HG02870 (cell line): ENCODE data around the gene TOMM22.

Experiments
- ATAC-seq: cut with Tn5 transposase; IDR thresholded peaks from one replicate; pipeline ENCODE4 v1.9.1; 2021; ENCODE audit warnings: mild to moderate bottlenecking, moderate library complexity; ENCODE audit not compliant: unreplicated experiment

The TOMM22 gene

DNA sequence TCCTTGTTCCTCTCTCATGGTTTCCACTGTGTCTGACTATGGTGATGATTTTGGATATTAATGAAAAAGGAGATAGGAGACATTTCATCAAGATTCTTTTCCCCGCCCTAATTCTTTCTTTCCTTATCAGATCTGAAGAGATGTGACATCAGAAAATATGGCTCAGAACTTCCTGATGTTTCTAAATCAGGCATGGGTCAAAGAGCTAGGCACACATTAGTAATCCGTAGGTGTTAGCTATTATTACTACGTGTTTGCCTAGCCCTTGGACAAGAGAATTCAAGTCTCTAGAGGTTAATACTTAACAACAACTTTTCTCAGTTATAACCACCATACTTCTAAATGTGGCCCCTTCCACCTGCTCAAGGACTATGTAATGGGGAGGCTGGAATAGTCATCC, 13.2 kb downstream of the TOMM22 start:
- no peak for ATAC-seq

DNA sequence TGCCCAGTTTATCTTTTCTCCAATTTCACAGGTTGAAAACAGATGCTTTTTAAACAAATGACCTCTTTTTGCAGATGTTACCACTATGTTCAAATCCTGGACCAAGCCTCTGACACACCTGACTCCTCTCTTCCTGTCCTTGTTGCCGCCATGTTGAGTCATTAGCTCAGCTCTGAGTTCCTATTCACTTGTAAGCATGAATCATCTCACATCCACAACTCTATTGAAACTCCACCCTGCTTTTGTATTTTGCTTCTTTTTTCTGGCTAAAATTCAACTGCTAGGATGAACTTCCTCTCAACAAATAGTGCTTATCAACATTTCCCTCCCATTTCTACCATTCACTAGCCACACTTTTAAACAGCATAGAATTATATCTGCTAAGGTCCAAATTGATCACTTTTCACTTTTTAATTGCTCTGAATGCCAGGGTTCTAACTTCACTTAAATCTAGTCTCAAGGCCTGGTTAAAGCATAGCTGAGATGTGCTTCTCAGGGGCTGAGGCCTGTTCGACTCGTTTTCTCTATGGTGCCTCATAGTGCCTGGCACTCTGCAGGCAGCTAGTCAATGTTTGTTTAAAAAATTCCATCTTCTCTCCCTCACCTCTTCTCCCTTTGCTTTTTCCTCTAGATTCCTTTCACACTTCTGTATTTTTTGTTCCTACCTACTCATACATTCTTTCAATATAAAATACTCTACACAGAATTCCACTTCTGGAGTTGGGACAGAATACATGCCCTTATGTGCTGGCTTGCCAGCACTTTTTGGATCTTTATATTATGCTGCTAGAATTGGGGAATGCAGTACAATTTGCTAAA, 15.1 kb downstream of the TOMM22 start:
- ATAC-seq: no peak

GRCh38 chr22:38697425-38698089, 15.8 kb downstream of the TOMM22 start:
- no peak for ATAC-seq

DNA sequence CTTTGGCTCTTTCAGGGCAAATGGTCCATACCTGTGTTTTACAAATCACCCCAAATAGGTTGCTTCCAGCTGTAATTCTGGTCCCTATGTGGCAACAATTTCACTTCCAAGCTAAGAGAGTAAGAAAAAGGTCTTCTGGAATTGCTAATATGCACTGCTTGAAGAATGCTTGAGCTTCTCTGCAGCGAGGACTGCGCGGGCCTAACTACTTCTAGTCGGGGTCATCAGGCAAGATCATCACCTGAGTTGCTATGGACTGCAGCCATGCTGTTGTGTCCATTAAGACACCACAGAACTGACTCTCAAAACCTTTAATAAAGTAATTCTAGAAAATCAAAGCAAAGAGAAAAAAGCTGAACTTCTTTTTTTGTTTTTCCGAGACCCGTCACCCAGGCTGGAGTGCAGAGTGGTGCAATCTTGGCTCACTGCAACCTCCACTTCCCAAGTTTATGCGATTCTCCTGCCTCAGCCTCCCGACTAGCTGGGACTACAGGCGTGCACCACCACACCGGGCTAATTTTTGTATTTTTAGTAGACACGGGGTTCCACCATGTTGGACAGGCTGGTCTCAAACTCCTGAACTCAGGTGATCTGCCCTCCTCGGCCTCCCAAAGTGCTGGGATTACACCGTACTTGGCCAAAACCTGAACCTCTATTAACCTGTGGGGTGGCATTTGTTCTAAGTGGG, 16.8 kb downstream of the TOMM22 start:
- ATAC-seq: no peak

- ATAC-seq: no peak
Observed at GRCh38 chr22:38699143-38699542, 17.4 kb downstream of the TOMM22 start.

DNA sequence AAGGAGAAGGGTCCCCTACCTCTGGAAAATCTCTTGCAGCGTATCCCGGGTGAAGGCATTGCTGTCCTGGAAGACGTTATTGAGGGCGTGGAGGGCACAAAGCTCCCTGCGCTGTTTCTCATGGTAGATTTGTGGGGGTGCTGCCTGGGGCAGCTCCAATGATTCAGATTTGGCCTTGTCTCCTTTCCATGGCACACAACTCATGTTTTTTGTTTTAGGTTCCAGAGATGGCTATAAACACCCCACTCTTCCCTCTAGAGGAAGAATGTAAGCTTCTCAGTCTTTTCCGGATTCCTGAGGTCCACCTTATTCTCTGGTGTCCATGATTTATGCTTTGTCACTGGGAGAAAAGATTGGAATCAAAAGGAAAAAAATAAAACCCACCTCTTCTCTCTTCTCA, 18.0 kb downstream of the TOMM22 start:
- ATAC-seq: no peak

GRCh38 chr22:38700270-38700788, 18.6 kb downstream of the TOMM22 start:
- ATAC-seq: peak; percentile 12

DNA sequence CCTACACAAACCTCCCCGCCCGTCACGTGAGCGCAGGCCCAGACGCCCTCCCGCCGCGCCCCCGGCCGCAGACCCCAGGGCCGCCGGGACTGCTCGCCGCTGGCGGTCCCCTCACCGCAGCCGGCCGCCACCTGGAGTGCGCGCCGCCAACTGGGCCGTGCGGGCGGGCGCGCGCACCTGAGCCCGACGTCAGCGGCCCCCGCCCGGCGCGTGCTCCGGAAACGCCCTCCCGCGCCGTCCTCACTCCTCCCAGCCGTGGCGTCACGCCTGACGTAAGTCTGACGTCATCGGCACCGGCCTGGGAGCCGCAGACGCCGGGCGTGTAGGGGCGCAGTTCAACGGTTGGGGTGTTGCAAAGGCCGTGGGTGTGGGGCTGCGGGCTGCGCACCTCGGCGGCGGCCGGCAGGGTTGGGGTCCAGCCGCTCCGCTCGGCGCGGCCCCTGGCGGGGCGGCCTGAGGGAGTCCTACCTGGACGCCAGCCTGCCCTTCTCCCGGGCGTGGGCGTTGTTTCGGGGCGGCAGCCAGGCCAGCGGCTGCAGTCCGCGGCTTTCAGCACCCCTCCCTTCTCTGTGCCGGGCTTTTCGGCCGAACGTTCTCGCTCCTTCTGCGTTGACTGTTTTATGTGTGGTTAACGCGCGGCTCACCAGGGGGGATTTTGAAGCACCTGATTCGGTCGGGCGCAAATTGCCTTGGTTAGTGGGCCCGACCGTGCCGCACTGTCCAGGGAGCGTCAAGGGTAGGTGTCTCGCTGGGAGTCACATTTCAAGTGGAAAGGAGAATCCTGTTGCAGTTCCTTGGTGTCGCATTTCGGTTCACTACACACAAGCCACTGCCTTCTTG, 19.3 kb downstream of the TOMM22 start, which contains the start of gene JOSD1:
JOSD1 (minus strand) TSS at position 155 of the 840 bp plus-strand sequence. CDS start 956 bp downstream, outside the sequence.
- peak; percentile 29 for ATAC-seq

DNA sequence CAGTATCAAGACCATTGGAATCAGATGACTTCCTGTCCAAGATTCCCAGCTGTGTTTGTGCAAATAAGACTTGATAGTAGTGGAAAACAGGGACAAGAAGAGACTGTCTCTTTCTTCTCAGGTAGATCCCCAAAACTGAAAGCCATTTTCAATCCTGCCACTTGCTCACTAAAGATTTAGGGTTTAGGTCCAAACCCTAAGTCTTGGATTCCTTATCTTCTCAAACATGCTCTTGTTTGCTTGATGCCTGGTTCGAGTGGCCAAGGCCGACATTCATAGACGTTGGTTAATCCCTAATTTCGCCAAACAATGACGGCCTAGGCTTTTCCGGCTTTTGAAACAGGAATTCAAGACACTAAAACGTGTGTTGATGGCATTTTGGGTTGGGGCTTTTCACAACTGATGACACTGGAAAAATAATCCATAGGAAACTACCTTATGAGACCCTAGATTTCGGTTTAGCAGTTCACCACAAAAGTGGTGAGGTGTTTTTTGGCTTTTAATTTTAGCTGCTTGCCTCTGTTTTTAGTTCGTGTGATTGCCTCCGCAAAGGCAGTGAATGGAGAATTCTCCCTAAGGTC, 23.0 kb downstream of the TOMM22 start:
- no peak for ATAC-seq

DNA sequence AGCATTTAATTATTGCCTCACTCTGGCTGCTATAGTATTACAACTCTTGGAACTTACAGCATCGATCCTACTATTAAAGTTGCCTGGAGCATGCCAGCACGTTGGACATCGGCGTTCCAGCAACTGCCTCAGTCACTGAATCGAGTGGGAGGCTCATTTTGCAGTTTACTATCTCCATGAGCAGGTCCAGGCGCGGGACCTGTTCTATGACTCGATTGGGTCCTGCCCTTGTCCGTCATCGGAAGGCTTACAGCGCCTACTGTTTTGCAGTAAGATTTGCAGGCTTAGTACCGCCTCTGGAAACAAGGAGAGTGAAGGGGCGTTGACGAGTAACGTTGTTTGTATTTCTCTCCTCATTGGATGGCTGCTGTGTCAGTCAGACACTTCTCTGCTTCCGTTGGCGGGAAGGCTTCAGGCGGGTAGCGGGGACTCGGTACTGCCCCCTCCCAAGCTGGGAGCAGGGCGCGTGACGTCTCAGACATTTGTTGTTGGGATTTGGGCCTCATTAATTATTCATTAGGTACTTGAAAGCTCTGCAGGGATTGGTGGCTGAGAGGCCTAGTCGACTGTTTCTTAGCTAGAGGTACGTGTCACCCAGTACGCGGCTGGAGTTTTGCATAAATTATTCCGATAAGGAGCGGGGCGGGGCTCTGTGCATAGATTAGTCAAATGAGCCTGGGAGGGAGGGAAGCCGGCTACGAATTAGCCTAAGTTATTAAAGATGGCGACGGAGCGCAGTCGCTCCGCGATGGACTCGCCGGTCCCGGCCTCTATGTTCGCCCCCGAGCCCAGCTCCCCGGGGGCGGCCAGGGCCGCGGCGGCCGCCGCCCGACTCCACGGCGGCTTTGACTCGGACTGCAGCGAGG, 23.7 kb downstream of the TOMM22 start, which contains the start of gene GTPBP1:
GTPBP1 (plus strand) TSS at position 710 of the 866 bp plus-strand sequence; CDS start at position 722, 12 bp downstream.
- peak; percentile 75 for ATAC-seq

DNA sequence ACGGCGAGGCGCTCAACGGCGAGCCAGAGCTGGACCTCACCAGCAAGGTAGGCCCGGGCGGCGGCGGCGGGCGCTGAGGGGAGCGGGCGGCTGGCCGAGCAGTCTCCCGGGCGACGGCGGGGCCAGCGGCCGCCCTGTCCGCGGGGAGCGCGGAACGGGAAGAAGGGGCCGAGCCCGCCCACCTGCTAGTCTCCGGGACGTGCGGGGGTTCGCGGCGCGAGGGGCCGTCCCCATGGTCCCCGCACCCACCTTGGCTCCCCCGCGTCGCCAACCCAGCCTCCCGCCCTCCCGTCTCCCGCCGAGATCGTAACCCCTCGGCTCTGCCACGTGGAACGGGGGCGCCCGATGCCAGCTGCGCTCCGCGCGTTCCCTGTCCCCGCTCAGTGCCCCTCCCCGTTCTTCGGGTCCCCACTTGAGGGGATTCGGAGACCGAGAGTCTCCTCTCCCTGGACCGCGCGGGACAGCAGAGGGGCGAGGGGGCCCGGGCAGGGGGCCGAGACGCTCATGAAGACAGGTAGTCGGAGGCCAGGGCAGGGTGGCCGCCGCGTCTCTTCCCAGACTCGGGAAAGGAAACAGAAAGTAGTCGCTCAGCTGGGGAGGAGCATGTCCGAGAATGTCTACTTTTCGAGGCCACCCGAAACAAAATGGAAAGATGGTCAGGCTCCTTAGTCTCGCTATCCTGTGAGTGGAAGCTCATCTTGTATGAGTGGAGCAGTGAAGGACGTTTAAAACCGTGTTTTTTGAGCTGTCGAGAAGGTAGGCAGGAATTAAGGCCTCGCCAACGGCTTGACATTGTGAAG, 24.5 kb downstream of the TOMM22 start:
- ATAC-seq: no peak

- no peak for ATAC-seq
Observed at GRCh38 chr22:38706901-38707195, 25.1 kb downstream of the TOMM22 start.

DNA sequence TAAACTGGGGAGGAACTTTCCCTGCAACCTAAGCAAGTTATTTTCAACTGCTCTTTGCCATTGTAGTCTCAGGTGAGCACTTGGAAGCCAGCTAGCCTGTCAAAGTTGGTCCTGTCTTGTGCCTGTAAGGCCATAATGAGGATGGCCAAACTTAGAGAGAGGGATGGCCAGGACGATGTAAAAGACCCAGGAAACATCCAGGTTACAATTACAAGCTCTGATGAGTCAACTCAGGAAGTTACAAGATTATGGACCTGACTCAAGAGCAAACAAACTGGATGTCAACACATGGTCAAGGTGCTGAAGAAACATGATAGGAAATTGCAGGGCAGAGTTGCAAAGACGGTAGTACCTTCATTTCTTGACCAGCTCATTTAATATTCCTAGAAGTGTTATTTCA, 25.6 kb downstream of the TOMM22 start:
- no peak for ATAC-seq

- no peak for ATAC-seq
Observed at GRCh38 chr22:38707984-38708383, 26.2 kb downstream of the TOMM22 start.

DNA sequence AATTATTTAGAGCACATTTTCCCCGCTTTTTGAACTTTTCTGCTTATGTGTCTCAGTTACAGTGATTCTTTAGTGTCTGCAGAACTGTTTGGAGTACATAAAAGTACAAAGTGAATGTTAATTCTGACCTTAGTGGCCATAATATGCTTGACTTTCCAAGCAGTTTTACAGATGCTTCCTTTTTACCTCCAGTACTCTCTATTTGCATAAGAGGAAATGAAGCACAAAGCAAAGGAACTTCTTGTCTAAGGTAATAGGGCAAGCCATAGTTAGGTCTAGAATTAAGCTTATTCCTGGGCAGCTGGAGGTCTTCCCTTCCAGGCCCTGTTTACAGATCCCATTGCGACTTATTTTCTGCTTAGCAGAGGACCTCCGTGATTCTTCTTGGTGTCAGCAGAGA, 27.5 kb downstream of the TOMM22 start:
- ATAC-seq: no peak

DNA sequence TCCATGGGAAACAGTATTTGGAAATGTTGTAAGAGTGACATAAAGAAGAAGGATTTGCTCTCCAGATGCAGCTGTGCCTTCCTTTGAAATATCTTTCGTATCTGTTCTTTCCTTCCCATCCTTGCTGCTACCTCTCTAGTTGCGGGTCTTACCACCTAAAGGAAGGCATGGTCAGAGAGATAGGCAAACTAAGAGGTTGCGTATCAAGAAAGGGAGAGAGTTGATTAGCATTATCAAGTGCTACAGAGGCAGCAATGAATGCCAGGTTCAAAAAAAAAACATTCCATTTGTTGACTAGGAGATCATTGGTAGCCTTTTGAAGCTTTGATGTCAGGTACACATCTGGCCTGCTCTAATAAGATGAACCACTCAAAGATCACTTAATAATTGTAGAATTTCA, 28.6 kb downstream of the TOMM22 start:
- ATAC-seq: no peak

DNA sequence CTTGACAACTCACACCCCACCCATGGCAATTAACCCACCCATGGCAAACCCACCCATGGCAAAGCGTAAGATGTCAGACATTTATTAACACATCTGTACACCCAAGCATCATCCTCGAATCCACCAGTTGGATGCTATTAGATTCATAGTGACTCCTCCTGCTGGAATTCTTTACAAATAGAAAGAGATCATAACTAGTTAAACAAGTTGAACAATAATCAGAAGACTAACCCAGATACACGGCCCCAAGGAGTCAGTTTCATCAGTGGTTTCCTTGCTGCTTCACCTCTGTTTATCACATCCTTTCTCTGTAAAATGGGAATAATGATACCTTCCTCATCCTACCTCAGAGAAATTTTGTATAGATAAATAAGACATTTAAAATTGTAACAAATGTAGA, 29.1 kb downstream of the TOMM22 start:
- no peak for ATAC-seq

DNA sequence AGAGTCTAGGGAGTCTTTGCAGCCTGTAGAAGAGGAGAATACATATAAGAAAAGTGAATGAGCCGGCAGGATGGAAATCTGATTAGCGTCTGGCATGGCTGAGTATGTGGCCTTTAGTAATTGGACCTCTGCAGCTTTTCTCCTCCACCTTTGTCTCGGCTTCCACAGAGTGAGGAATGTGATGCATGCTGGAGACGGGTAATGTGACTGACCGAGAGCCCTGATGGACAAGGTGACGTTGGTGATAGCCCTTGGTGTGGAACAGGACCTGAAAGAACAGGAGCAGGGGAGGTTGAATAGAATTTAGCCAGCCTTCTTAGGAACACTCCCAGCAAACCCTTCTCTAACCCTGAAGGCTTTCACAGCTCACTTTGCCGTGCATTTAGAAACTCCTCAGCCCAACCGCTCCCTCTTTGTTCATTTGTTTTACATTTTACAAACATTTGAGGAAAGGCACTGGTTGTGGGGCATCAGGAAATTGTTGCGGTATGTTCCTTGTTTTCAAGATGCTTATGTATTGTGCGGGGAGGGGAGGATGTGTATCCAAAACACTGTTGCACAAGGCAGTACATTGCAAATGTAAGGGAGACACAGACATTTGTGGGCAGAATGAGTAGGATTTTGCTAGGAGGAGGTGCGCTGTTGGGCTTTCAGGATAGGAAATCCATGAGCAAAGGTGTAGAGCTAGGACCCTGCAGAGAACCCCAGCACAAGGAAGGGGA, 30.9 kb downstream of the TOMM22 start:
- ATAC-seq: no peak
